H9 (cell line): ENCODE results near the gene KRT3. TPM values are rescaled to one million over a fixed set of nuclear protein-coding genes. Genes with fewer than 3 reads are reported as not detected.

Experiments
- DNase-seq: peaks from one replicate; pipeline ENCODE4 v3.0.0-alpha.2; 2017
- H2AFZ ChIP-seq: one replicate; pipeline ENCODE4 v1.6.1; 2013; ENCODE audit warnings: mild to moderate bottlenecking, low read length, control low read depth, moderate library complexity
- H2AK5ac ChIP-seq: 2 replicates; pipeline ENCODE4 v1.6.1; 2013; ENCODE audit warnings: low read length, control low read depth, mixed read lengths; ENCODE audit not compliant: insufficient read length
- H2BK120ac ChIP-seq: one replicate; pipeline ENCODE4 v1.6.1; 2013; ENCODE audit warnings: low read depth, mild to moderate bottlenecking, low read length, control low read depth, inconsistent platforms; ENCODE audit not compliant: poor library complexity, severe bottlenecking
- H2BK12ac ChIP-seq: 2 replicates; pipeline ENCODE4 v1.6.1; 2013; ENCODE audit warnings: low read length, control low read depth, mixed read lengths, low read depth; ENCODE audit not compliant: insufficient read length
- H2BK15ac ChIP-seq: 2 replicates; pipeline ENCODE4 v1.6.1; 2013; ENCODE audit warnings: low read depth, low read length, control low read depth
- H2BK20ac ChIP-seq: one replicate; pipeline ENCODE4 v1.6.1; 2013; ENCODE audit warnings: low read depth, mild to moderate bottlenecking, low read length, control low read depth, inconsistent platforms; ENCODE audit not compliant: poor library complexity, severe bottlenecking
- H2BK5ac ChIP-seq: 2 replicates; pipeline ENCODE4 v1.6.1; 2013; ENCODE audit warnings: low read length, control low read depth, mixed read lengths; ENCODE audit not compliant: insufficient read length
- H3K14ac ChIP-seq: 2 replicates; pipeline ENCODE4 v1.6.1; 2013; ENCODE audit warnings: low read length, control low read depth; ENCODE audit not compliant: insufficient read depth
- H3K18ac ChIP-seq: 2 replicates; pipeline ENCODE4 v1.6.1; 2013; ENCODE audit warnings: low read depth, mild to moderate bottlenecking, mixed read lengths, low read length, control low read depth; ENCODE audit not compliant: insufficient read length
- H3K23ac ChIP-seq: 2 replicates; pipeline ENCODE4 v1.6.1; 2013; ENCODE audit warnings: low read length, control low read depth, mixed read lengths, low read depth; ENCODE audit not compliant: insufficient read length
- H3K23me2 ChIP-seq: 2 replicates; pipeline ENCODE4 v1.6.1; 2013; ENCODE audit warnings: low read depth, mild to moderate bottlenecking, mixed read lengths, low read length, control low read depth; ENCODE audit not compliant: insufficient read length, poor library complexity, severe bottlenecking
- H3K27ac ChIP-seq: 2 replicates; pipeline ENCODE4 v1.5.1; 2013; ENCODE audit warnings: low read length, control low read depth, mixed read lengths, low read depth; ENCODE audit not compliant: insufficient read length
- H3K27me3 ChIP-seq: 2 replicates; pipeline ENCODE4 v1.6.1; 2013; ENCODE audit warnings: low read length, control low read depth, inconsistent platforms; ENCODE audit not compliant: insufficient read depth
- H3K4ac ChIP-seq: 2 replicates; pipeline ENCODE4 v1.6.1; 2013; ENCODE audit warnings: low read depth, mild to moderate bottlenecking, control low read depth, inconsistent platforms, low read length, moderate library complexity
- H3K4me1 ChIP-seq: 2 replicates; pipeline ENCODE4 v1.6.1; 2013; ENCODE audit warnings: low read length, control low read depth, inconsistent platforms; ENCODE audit not compliant: insufficient read depth
- H3K4me2 ChIP-seq: 2 replicates; pipeline ENCODE4 v1.6.1; 2013; ENCODE audit warnings: low read length, control low read depth, mixed read lengths; ENCODE audit not compliant: insufficient read length, insufficient read depth
- H3K56ac ChIP-seq: 2 replicates; pipeline ENCODE4 v1.6.1; 2013; ENCODE audit warnings: low read depth, mild to moderate bottlenecking, mixed read lengths, low read length, control low read depth; ENCODE audit not compliant: insufficient read length
- H3K79me1 ChIP-seq: 2 replicates; pipeline ENCODE4 v1.6.1; 2013; ENCODE audit warnings: low read depth, mild to moderate bottlenecking, moderate library complexity, low read length, control low read depth, inconsistent platforms; ENCODE audit not compliant: insufficient read depth, poor library complexity, severe bottlenecking
- H3K79me2 ChIP-seq: 2 replicates; pipeline ENCODE4 v1.6.1; 2013; ENCODE audit warnings: low read length, control low read depth, inconsistent platforms; ENCODE audit not compliant: insufficient read depth
- H3K9ac ChIP-seq: 2 replicates; pipeline ENCODE4 v1.6.1; 2013; ENCODE audit warnings: low read length, control low read depth, mixed read lengths; ENCODE audit not compliant: insufficient read length; ENCODE audit errors: extremely low read depth
- H3K9me3 ChIP-seq: one replicate; pipeline ENCODE4 v1.6.1; 2013; ENCODE audit warnings: low read depth, low read length, inconsistent platforms; ENCODE audit not compliant: control insufficient read depth
- H3T11ph ChIP-seq: one replicate; pipeline ENCODE4 v1.6.1; 2013; ENCODE audit warnings: mild to moderate bottlenecking, low read length, control low read depth, inconsistent platforms
- H4K20me1 ChIP-seq: one replicate; pipeline ENCODE4 v1.6.1; 2013; ENCODE audit not compliant: control insufficient read depth, insufficient read length, insufficient read depth
- H4K5ac ChIP-seq: 2 replicates; pipeline ENCODE4 v1.6.1; 2013; ENCODE audit warnings: low read depth, mild to moderate bottlenecking, mixed read lengths, low read length, control low read depth; ENCODE audit not compliant: insufficient read length
- H4K8ac ChIP-seq: replicated peaks from 2 replicates; pipeline ENCODE4 v1.6.1; 2013; ENCODE audit warnings: low read length, control low read depth, mixed read lengths, low read depth; ENCODE audit not compliant: insufficient read length
- H4K91ac ChIP-seq: 2 replicates; pipeline ENCODE4 v1.6.1; 2013; ENCODE audit warnings: low read depth, mild to moderate bottlenecking, moderate library complexity, mixed read lengths, low read length, control low read depth; ENCODE audit not compliant: insufficient read length
- H3K27ac Mint-ChIP-seq, 3 experiments: 2 replicates in 2 of 3; 3 replicates in 1 of 3; pipeline ENCODE4 v1.8.0; 2020 to 2021; ENCODE audit warnings: mixed read lengths in 3 of 3, mild to moderate bottlenecking in 1 of 3, moderate library complexity in 1 of 3
- H3K27me3 Mint-ChIP-seq: 2 replicates; pipeline ENCODE4 v1.8.0; 2021; ENCODE audit warnings: low read depth, mild to moderate bottlenecking, moderate library complexity, mixed read lengths
- H3K36me3 Mint-ChIP-seq, 3 experiments: 2 replicates in 2 of 3; 3 replicates in 1 of 3; pipeline ENCODE4 v1.8.0; 2020 to 2021; ENCODE audit warnings: low read depth in 3 of 3, mixed read lengths in 3 of 3; ENCODE audit not compliant: insufficient read depth in 1 of 3
- H3K4me1 Mint-ChIP-seq, 2 experiments: 2 replicates each; pipeline ENCODE4 v1.8.0; 2020; ENCODE audit warnings: mixed read lengths in 2 of 2
- H3K4me3 Mint-ChIP-seq, 2 experiments: 2 replicates in 1 of 2; 3 replicates in 1 of 2; pipeline ENCODE4 v1.8.0; 2020 to 2021; ENCODE audit warnings: mild to moderate bottlenecking in 2 of 2, mixed read lengths in 2 of 2, moderate library complexity in 1 of 2
- H3K9me3 Mint-ChIP-seq, 2 experiments: 2 replicates in 1 of 2; 3 replicates in 1 of 2; pipeline ENCODE4 v1.8.0; 2020; ENCODE audit warnings: mild to moderate bottlenecking in 2 of 2, mixed read lengths in 2 of 2, moderate library complexity in 1 of 2
- CTCF ChIP-seq: fragments of 200-600 bp; sonication (generic); conservative IDR thresholded peaks from 3 replicates; pipeline ENCODE4 v1.8.0; 2021; ENCODE audit warnings: antibody characterized with exemption, mild to moderate bottlenecking
- WGBS: extraction: QIAGEN DNeasy Blood & Tissue Kit; methylation state at CpG from one replicate; pipeline ENCODE4 v1.1.7; 2013; ENCODE audit warnings: missing lambda C conversion rate, low lambda C conversion rate, mixed read lengths; ENCODE audit not compliant: insufficient read length; ENCODE audit errors: extremely low coverage; 5-methylcytosine and 5-hydroxymethylcytosine counted together
- total RNA-seq: library from RNA; stranded (reverse); gene quantifications from 2 replicates; pipeline ENCODE4 v1.2.1, GENCODE V29; 2021

The KRT3 gene
- total RNA-seq, 1 experiment from 2014 or later, result not detected

- H3K14ac ChIP-seq, result no peak overlapping the region
- no peak overlapping the region for H2BK20ac ChIP-seq
- H2BK5ac ChIP-seq, result no peak overlapping the region
- no peaks in the 10 kb centered on the region for H4K20me1 ChIP-seq
- H3K23ac ChIP-seq, result no peak overlapping the region
- no peaks in the 10 kb centered on the region for H3K23me2 ChIP-seq
- Mint-ChIP-seq H3K4me1 (no peaks in the 10 kb centered on the region), H3K36me3 (peaks cover 0 to 3% (median 0%) of the 10 kb centered on the region in 3 experiments; a peak in 1 of 7 replicates), H3K9me3 (peaks cover 17 to 32% of the 10 kb centered on the region in 2 experiments), H3K27ac (no peak overlapping the region), H3K4me3 (no peak overlapping the region), H3K27me3 (peaks cover 11% of the 10 kb centered on the region)
- WGBS, result no CpG with 5 or more reads among the region's 2 CpGs
- no peak overlapping the region for H2AFZ ChIP-seq
- no peak overlapping the region for H2BK120ac ChIP-seq
- H4K91ac ChIP-seq, result no peak overlapping the region
- H3K9me3 ChIP-seq, result no peaks in the 10 kb centered on the region
- H2AK5ac ChIP-seq, result no peak overlapping the region
- TF ChIP-seq CTCF, result no peak
- H2BK15ac ChIP-seq, result no peak overlapping the region
- no peak overlapping the region for H3K4me2 ChIP-seq
- H3K18ac ChIP-seq, result no peak overlapping the region
- H3K27me3 ChIP-seq, result no peaks in the 10 kb centered on the region
- no peak overlapping the region for H3K9ac ChIP-seq
- H3T11ph ChIP-seq, result no peak overlapping the region
- H3K56ac ChIP-seq, result no peak overlapping the region
- no peaks in the 10 kb centered on the region for H3K79me2 ChIP-seq
- H3K27ac ChIP-seq, result no peak overlapping the region
- H3K79me1 ChIP-seq, result no peaks in the 10 kb centered on the region
- H3K4me1 ChIP-seq, result no peaks in the 10 kb centered on the region
- no peak overlapping the region for H4K5ac ChIP-seq
- no peak for DNase-seq
- H3K4ac ChIP-seq, result no peak overlapping the region
- H4K8ac ChIP-seq, result no peak overlapping the region
- H2BK12ac ChIP-seq, result no peak overlapping the region
Measured at GRCh38 chr12:52759218-52759617, 36.7 kb downstream of the KRT3 start.
